Measurements from ENCODE around the gene MARS1. TPM values are rescaled to one million over a fixed set of nuclear protein-coding genes. Genes with fewer than 3 reads are reported as not detected.
A peak's percentile ranks its signal among the peaks of the same experiment; 100 is the strongest.

Gene MARS1
- total RNA-seq, 1 donor from 2014 or later = 71.2 TPM

DNA sequence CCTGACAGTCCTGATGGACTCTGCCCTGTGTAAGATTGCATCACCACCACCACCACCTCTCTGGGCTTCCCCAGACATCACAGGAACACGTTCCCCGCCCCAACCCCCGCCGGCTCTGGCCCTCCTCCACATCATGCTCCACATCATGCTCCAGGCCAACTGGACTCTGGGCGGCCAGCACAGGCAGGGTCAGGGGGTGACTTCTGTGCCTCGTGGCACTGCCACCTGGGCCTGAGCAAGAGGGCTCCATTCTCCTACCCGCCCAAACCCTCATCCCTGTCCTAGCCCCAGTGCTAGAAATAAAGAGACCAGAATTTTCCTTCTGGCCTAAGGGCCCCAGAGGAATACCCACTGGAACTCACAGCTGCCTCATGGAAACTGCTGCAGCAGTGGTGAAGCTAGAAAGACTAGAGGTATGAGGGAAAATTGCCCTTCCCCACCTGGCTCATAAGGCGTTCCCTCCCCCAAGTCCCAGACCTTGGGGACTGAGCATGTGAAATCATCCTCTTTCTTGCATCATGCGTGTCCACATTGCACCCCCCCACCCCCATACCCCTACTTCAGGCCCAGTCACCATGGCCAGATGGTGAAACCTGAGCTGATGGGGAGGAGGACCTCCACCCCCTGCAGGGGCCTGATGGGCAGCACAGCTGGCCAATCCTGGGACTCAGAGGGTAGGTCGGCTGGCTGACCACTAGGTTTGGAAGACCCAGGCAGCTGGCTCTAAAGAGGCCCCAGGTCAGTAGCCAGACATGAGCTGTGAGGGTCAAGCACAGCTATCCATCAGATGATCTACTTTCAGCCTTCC is 33.1 kb upstream of the MARS1 start, which contains the start of gene INHBE:
Gene INHBE, plus strand, starts transcription at position 742 of the 808 bp plus-strand sequence. CDS start 230 bp downstream, outside the sequence.
- Histone ChIP-seq H3K27ac (no peak within 1 kb of the TSS), H3K4me1 (no peaks in the 10 kb centered on the region), H3K4me3 (no peak within 1 kb of the TSS), H3K27me3 (no peaks in the 10 kb centered on the region), H3K9me3 (no peaks in the 10 kb centered on the region), H3K36me3 (no peaks in the 10 kb centered on the region)
- intact Hi-C loops (cut with DNase I) = loop anchor here (5.0 to 10.0 kb wide), 2 partner anchors 150 to 192 kb away; no protein-coding TSS in a partner anchor
- TF ChIP-seq POLR2A (IDR thresholded peaks at IDR 0.05) (no peak), POLR2AphosphoS5 (IDR thresholded peaks at IDR 0.05; ENCODE audit: insufficient read depth in 1 of 2, low read depth in 1 of 2) (no peak)
- TF ChIP-seq, protein P1, sequence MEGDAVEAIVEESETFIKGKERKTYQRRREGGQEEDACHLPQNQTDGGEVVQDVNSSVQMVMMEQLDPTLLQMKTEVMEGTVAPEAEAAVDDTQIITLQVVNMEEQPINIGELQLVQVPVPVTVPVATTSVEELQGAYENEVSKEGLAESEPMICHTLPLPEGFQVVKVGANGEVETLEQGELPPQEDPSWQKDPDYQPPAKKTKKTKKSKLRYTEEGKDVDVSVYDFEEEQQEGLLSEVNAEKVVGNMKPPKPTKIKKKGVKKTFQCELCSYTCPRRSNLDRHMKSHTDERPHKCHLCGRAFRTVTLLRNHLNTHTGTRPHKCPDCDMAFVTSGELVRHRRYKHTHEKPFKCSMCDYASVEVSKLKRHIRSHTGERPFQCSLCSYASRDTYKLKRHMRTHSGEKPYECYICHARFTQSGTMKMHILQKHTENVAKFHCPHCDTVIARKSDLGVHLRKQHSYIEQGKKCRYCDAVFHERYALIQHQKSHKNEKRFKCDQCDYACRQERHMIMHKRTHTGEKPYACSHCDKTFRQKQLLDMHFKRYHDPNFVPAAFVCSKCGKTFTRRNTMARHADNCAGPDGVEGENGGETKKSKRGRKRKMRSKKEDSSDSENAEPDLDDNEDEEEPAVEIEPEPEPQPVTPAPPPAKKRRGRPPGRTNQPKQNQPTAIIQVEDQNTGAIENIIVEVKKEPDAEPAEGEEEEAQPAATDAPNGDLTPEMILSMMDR (IDR thresholded peaks at IDR 0.05) = no peak
- peak in 1 of 2 donors; percentile 77 for DNase-seq (ENCODE audit: extremely low spot score in 2 of 2)

GRCh38 chr12:57455374-57456144 is 32.3 kb upstream of the MARS1 start:
- H3K4me3 ChIP-seq = no peak overlapping the region
- H3K36me3 ChIP-seq = no peaks in the 10 kb centered on the region
- no peaks in the 10 kb centered on the region for H3K9me3 ChIP-seq
- H3K27ac ChIP-seq = no peak overlapping the region
- intact Hi-C loops (cut with DNase I) = loop anchor here (10.0 kb wide), 1 partner anchor 151 kb away; no protein-coding TSS in a partner anchor
- peaks cover 7% of the 10 kb centered on the region for H3K4me1 ChIP-seq
- TF ChIP-seq POLR2A (IDR thresholded peaks at IDR 0.05) = no peak
- TF ChIP-seq POLR2AphosphoS5 (IDR thresholded peaks at IDR 0.05; ENCODE audit: insufficient read depth in 1 of 2, low read depth in 1 of 2) = no peak
- TF ChIP-seq, protein P1 (IDR thresholded peaks at IDR 0.05) = no peak
- no peaks in the 10 kb centered on the region for H3K27me3 ChIP-seq
- DNase-seq (ENCODE audit: extremely low spot score in 2 of 2) = peak in 1 of 2 donors; percentile 74

GRCh38 chr12:57456145-57456700 is 31.6 kb upstream of the MARS1 start:
- no peak overlapping the region for H3K27ac ChIP-seq
- H3K27me3 ChIP-seq = no peaks in the 10 kb centered on the region
- intact Hi-C loops (cut with DNase I) = loop anchor here (10.0 kb wide), 1 partner anchor 151 kb away; no protein-coding TSS in a partner anchor
- no peak overlapping the region for H3K4me3 ChIP-seq
- H3K4me1 ChIP-seq = peaks cover 14% of the 10 kb centered on the region
- TF ChIP-seq POLR2A (IDR thresholded peaks at IDR 0.05) (no peak), POLR2AphosphoS5 (IDR thresholded peaks at IDR 0.05; ENCODE audit: insufficient read depth in 1 of 2, low read depth in 1 of 2) (no peak)
- TF ChIP-seq, protein P1 (IDR thresholded peaks at IDR 0.05) = no peak
- no peak for DNase-seq (ENCODE audit: extremely low spot score in 2 of 2)
- no peaks in the 10 kb centered on the region for H3K36me3 ChIP-seq
- H3K9me3 ChIP-seq = no peaks in the 10 kb centered on the region

DNA sequence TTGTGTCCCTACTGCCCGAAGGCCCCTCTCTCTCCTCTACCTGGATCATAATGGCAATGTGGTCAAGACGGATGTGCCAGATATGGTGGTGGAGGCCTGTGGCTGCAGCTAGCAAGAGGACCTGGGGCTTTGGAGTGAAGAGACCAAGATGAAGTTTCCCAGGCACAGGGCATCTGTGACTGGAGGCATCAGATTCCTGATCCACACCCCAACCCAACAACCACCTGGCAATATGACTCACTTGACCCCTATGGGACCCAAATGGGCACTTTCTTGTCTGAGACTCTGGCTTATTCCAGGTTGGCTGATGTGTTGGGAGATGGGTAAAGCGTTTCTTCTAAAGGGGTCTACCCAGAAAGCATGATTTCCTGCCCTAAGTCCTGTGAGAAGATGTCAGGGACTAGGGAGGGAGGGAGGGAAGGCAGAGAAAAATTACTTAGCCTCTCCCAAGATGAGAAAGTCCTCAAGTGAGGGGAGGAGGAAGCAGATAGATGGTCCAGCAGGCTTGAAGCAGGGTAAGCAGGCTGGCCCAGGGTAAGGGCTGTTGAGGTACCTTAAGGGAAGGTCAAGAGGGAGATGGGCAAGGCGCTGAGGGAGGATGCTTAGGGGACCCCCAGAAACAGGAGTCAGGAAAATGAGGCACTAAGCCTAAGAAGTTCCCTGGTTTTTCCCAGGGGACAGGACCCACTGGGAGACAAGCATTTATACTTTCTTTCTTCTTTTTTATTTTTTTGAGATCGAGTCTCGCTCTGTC is 31.0 kb upstream of the MARS1 start:
- Histone ChIP-seq H3K4me1 (peaks cover 21% of the 10 kb centered on the region), H3K9me3 (no peaks in the 10 kb centered on the region)
- intact Hi-C loops (cut with DNase I) = loop anchor here (10.0 kb wide), 1 partner anchor 152 kb away; no protein-coding TSS in a partner anchor

More for the DNA sequence above, 31.0 kb upstream of the MARS1 start:
- Histone ChIP-seq H3K4me3 (no peak overlapping the region), H3K36me3 (no peaks in the 10 kb centered on the region), H3K27me3 (no peaks in the 10 kb centered on the region), H3K27ac (no peak overlapping the region)
- no peak for DNase-seq (ENCODE audit: extremely low spot score in 2 of 2)
- TF ChIP-seq, protein P1 (IDR thresholded peaks at IDR 0.05) = no peak
- no peak for TF ChIP-seq POLR2A (IDR thresholded peaks at IDR 0.05)
- no peak for TF ChIP-seq POLR2AphosphoS5 (IDR thresholded peaks at IDR 0.05; ENCODE audit: insufficient read depth in 1 of 2, low read depth in 1 of 2)

All from vagina (tissue), 2 donors.